IPS-NIHi7 (cell line): ENCODE results near the gene CPT1A.

Experiments
- DNase-seq: peaks from one replicate; pipeline ENCODE4 v3.0.0; 2012; ENCODE audit warnings: mixed read lengths; ENCODE audit errors: extremely low spot score

CPT1A gene

GRCh38 chr11:68798221-68798813, 43.4 kb downstream of the CPT1A start:
- peak; percentile 80 for DNase-seq

DNA sequence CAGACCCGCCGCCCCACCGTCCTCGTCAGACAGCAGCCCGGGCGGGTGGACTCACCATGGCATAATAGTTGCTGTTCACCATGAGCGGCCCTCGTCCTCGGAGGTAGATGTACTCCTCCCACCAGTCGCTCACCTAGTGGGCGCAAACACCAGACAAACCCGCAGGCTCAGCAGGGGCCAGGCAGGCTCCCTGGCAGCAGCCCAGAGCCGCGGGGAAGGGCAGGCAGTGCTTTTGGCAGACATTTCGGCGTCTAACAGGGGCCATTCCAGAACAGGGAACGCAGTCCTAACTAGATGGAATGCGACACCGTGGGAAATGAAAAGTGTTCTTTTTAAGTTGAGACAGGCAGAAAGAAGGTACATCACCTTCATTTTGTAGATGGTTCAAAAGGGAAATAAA, 44.9 kb downstream of the CPT1A start:
- no peak for DNase-seq

- DNase-seq: no peak
Measured at GRCh38 chr11:68792400-68792966, 49.2 kb downstream of the CPT1A start.

- DNase-seq: no peak
Measured at GRCh38 chr11:68784653-68785052, 57.1 kb downstream of the CPT1A start.

DNA sequence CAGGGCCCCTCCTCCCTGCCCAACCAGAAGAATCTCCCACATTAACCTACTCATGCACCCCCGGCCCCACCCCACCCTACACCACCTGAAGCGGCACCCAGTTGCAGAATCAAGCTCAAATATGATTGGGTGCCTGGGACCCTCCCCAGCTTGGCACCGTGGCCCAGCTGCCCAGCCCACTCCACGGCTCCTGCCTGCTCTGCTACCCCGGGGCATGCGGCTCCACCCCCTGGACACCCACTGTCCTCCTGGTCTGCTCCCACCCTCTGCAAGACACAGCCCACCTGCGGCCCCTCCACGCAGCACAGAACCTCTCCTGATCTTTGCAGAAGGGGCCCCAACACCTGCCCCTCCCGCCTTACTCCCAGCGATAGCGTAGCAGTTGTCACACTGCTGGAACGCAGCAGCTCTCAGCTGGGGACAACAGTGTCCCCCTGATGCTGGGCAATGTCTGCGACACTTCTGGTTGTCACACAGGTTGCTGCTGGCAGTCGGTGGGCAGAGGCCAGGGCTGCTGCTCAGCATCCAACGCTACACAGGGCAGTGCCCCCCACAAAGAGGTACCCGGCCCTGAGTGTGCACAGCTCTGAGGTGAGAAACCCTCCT, 58.4 kb downstream of the CPT1A start:
- no peak for DNase-seq

DNA sequence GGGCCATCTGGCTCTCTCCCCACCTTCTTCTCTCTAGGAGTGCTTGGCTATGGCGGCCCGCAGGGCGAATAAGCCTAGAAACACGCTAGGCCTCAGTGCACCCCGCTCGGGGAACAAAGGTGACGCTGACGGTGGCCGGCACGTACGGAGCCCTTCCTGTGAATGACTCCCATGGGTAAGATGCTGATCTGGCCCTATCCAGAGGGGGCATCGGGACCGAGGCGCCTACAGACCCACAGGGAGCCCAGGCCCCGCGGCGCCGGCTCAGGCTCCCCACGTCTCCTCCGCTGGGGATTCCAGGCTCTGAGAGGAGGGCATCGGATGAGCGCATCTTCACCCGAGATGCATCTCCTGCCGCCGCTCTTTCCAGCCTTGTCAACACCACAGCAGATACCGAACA, 59.0 kb downstream of the CPT1A start:
- no peak for DNase-seq

- DNase-seq: peak; percentile 88
Measured at GRCh38 chr11:68780829-68781228, 60.9 kb downstream of the CPT1A start.

DNA sequence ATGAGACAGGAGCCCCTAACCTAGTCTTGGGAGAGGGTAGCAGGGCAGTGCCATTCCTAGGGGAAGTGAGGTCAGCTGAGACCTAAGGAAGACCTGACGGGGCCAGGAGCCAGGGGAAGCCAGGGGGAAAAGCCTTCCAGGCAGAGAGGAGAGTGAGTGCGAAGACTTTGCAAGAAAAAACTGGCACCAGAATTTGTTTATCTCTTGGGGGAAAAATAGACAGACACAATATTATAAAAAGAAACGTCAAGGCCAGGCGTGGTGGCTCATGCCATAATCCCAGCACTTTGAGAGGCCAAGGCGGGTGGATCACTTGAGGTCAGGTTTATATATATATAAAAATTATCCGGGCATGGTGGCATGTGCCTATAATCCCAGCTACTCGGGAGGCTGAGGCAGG, 63.5 kb downstream of the CPT1A start:
- DNase-seq: no peak

- DNase-seq: no peak
Measured at GRCh38 chr11:68776442-68777235, 65.1 kb downstream of the CPT1A start.

- no peak for DNase-seq
Measured at GRCh38 chr11:68775951-68776388, 65.7 kb downstream of the CPT1A start.

DNA sequence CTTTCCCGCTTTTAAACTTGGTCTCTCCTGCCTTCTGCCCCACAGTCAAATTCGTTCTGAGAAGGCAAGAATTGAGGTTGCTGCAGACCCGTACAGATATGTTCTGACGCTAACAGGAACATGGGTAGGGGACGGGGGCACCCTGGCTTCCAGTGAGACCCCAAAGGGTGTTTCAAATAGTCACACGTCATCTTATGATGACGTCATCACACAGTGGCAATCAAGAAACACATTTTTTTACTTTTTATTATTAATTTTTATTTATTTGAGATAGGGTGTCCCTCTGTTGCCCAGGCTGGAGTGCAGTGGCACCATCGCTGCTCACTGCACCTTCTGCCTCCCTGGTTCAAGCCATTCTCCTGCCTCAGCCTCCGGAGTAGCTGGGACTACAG, 67.5 kb downstream of the CPT1A start:
- DNase-seq: no peak

- DNase-seq: no peak
Measured at GRCh38 chr11:68773521-68774193, 68.1 kb downstream of the CPT1A start.

DNA sequence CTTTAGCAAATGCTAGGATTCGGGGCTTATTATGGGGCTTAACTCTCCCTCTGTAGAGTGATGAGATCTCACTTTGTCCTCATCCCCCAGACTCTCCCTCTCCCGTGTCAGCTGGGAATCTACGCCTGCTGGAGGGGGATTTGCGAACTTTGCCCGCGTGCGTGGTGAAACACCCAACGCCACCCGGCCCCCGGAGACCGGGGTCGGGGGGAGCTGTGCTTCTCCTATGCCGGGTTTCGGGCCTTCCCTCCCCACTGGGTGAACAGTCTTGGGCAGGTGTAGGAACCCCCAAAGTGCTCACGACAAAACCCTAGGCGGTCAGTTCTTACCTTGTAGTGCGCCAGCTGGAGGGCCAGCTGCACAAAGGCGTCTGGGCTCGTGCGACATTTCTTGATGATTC, 68.8 kb downstream of the CPT1A start:
- DNase-seq: no peak

GRCh38 chr11:68770781-68771180, 70.9 kb downstream of the CPT1A start:
- DNase-seq: no peak

- DNase-seq: no peak
Measured at GRCh38 chr11:68767672-68768071, 74.0 kb downstream of the CPT1A start.

DNA sequence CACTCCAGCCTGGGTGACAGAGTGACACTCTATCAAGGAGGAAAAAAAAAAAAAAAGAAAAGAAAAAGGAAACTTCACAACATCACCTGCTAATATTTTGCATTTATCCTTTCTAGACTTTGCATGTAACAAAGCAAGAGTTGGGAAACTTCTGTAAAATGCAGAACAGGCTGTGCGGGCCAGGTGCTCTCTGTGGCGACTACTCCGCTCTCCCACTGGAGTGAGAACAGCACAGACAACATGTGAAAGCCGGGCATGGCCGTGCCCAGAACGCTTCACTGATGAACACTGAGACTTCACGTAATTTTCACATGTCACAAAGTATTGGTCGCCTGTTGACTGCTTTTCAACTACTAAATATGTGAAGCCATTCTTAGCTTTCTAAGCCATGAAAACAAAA, 74.9 kb downstream of the CPT1A start:
- DNase-seq: no peak

- DNase-seq: no peak
Measured at GRCh38 chr11:68764746-68765145, 77.0 kb downstream of the CPT1A start.

- no peak for DNase-seq
Measured at GRCh38 chr11:68763926-68764657, 77.6 kb downstream of the CPT1A start.

GRCh38 chr11:68763181-68763721, 78.5 kb downstream of the CPT1A start:
- DNase-seq: no peak

GRCh38 chr11:68762481-68762880, 79.2 kb downstream of the CPT1A start:
- no peak for DNase-seq

GRCh38 chr11:68761801-68762200, 79.9 kb downstream of the CPT1A start:
- no peak for DNase-seq
